Spleen (tissue), 7 donors: ENCODE results near the gene KLHL20.

Experiments used
- CTCF ChIP-seq, 11 experiments: fragments of 200-600 bp in 7 of 11; fragments of 450-650 bp in 4 of 11; sonication (generic) in 4 of 11; IDR thresholded peaks in 8 of 11; conservative IDR thresholded peaks in 3 of 11; 1 replicate in 7 of 11; 2 replicates in 4 of 11; pipeline versions ENCODE4 v1.4.0 to v1.8.0; 2016 to 2021; ENCODE audit warnings: antibody characterized with exemption in 11 of 11, inconsistent platforms in 4 of 11, mild to moderate bottlenecking in 1 of 11
- POLR2A ChIP-seq, 3 donors: fragments of 450-650 bp; IDR thresholded peaks; one replicate each; pipeline ENCODE4 v1.5.1; 2017; ENCODE audit warnings: antibody characterized with exemption in 3 of 3, mild to moderate bottlenecking in 1 of 3
- donor health status: DM: no; HTN: no; CAD: no; lungs with moderate emphysema.
- donor health status: DM: no; HTN: no; CAD: no.
- donor health status: DM: no; HTN: no; CAD: no.

DNA sequence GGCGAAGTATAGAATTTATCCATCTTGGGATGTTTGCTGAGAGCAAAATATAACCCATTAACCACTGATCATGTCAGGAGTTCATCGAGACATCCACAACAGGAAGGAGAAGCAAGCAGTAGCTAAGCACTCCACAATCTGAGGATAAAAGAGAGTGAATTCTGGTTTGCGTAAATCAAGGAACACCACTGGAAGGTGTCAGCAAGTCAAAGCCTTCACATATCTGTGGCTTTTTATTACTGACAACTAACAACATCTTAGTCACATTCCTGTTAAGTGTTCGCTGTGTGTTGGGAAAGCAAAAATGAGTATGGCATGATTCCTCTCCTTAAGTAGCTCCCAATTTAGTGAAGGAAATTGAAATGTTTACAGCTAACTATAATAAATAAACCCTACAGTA is 65.2 kb downstream of the KLHL20 start:
- TF ChIP-seq CTCF (IDR thresholded peaks at IDR 0.05 in 8 of 11, conservative IDR thresholded peaks at IDR 0.05 in 3 of 11) (no peak), POLR2A (IDR thresholded peaks at IDR 0.05) (no peak)
